NCI-H2196 (cell line): Measurements from ENCODE around the gene SPRED1.
"Not testable (repeated sequence)": the region's sequence is repeated elsewhere in the genome, so short reads cannot be mapped to it uniquely, and the experiment has no call there.

Experiments
- DNase-seq: peaks from one replicate; lab custom pipeline; 2025; ENCODE audit not compliant: unreplicated experiment; lab: John Stamatoyannopoulos, UW

The SPRED1 gene

GRCh38 chr15:38275959-38276358 lies 23.3 kb downstream of the SPRED1 start:
- DNase-seq = no peak

GRCh38 chr15:38277281-38277680 lies 24.6 kb downstream of the SPRED1 start:
- not testable (repeated sequence) for DNase-seq

- DNase-seq = no peak
These were observed 28.4 kb downstream of the SPRED1 start for GRCh38 chr15:38281031-38281430.

- DNase-seq = no peak
These were observed 30.4 kb downstream of the SPRED1 start for GRCh38 chr15:38283010-38283409.

- no peak for DNase-seq
These were observed 32.8 kb downstream of the SPRED1 start for GRCh38 chr15:38285456-38285855.

DNA sequence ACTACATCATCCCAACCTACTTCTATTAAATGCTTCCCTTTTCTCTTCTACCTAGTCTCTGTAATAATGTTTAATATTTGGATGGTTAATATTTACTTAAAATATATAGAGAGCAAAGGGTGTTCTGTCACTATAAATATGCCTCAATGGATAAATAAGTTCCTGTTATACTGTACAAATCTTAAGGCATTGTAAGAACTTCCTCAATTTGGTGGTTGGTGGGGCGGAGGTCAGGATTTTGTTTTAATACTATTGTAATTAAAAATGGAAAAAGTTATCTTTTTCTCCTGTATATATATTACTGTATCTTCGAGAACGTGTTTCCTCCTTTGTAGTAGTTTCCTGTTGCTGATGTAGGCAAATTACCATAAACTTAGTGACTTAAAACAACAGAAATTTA lies 41.5 kb downstream of the SPRED1 start:
- no peak for DNase-seq

- DNase-seq = no peak
These were observed 45.2 kb downstream of the SPRED1 start for GRCh38 chr15:38297623-38298388.

GRCh38 chr15:38299216-38299615 lies 46.6 kb downstream of the SPRED1 start:
- DNase-seq = no peak

DNA sequence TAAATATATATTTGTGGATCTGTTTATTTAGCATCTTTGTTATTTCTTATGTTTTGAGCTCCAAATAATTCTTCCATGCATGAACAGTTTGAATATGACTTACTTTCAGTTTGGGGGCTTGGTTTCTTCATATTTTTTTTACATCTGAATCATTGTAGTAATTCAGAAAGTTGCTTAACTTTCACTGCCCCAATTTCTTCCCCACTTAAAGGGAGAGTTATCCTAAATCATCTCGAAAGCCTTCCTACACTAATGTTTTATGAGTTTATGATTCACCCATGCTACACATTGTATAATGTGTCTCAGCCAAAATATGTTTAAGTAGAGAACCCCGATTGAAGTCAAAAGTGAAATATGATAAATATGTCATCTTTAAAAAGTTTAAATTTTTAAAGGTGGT lies 47.8 kb downstream of the SPRED1 start:
- DNase-seq = no peak

DNA sequence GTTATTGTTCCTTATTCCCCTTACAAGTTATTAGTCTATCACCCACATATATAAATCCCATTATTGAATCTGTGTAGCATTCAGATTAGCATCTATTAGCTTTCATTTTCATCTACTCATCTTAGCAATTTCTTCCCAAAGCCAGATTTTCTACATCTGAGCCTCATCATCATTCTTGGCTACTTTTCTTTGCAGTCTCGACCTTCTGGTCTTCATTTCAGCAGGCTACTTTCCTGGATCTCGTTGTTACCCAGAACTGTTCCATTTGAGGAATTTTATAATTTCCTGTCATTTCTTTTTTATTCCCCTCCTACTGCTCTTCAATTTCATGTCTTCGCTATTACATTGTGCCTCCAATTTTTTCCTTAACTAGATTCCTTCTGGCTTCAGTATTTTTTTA lies 51.8 kb downstream of the SPRED1 start:
- DNase-seq = no peak

DNA sequence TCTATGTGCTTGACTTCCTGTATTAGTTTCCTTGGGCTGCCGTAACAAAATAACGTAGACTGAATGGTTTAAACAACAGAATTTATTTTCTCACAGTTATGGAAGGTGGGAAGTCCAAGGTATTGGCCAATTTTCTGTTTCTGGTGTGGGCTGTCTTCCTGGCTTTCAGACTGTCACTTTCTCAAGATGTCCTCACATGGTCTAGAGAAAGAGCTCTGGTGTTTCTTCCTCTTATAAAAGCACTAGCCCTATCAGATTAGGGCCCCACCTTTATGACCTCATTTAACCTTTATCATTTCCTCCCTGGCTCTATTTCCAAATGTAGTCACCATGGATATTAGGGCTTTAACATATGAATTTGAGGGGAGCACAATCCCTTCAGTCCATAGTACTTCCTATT lies 54.6 kb downstream of the SPRED1 start:
- no peak for DNase-seq

DNA sequence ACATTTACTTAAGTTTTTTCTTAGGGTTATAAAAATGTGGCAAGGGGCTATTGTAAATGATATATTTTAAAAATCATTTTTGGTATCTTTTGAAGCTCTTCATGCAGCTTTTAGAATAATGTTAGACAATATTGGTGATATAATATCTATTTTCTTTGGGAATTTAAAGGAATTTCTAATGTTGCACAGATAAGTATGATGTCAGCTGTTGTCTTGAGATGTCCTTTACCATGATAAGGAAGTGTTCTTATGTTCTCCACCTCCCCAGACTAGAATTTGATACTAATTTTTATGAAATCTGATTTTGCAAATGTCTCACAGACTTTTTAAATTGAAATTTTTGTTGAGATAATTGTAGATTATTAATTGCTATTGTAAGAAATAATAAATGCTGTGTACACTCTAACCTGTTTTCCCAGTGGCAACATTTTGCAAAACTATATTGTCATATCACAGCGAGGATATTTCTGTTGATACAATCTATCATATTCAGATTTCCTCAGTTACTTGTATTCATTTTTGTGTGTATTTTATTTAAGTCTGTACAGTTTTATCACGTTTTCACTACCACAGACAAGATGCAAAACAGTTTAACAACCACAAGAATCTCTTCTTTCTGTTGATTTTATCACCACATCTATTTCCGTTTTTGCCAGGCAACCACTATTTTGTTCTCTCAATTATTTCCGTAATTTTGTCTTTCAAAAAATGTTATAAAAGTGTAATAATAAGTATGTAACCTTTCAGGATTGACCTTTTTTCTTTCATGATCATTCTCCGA lies 55.4 kb downstream of the SPRED1 start:
- no peak for DNase-seq

DNA sequence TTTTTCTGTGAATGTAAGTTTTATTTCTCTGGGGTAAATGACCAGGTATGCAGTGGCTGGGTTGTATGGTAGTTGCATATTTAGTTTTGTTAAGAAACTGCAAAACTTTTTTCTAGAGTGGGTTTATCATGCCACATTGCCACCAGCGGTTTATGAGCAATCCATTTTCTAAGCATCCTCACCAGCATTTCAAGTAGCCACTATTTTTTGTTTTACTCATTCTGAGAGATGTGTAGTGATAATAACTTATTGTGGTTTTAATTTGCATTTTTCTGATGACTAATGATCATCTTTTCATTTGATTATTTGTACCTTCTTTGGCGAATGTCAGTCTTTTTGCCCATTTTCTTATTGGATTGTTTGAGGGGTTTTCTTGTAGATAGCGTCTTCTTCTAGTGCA lies 56.2 kb downstream of the SPRED1 start:
- no peak for DNase-seq

DNA sequence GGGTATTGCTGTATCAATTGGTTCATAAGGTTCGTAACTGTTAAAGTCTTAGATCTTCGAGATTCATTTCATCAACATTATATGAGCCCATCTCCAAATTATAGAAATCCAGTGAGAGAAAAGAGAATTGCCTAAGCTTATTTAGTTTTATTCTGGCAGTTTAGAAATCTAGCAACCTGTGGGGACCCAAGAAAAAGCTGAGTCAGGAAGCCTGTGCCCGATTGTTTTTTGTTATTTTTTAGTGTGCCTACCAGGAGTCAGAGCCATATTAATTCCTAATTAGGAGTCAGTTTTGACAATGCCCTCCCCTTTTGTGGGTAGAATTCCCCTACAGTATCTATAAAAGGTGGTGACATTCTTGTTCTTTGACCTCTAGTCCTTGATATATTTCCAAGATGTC lies 59.6 kb downstream of the SPRED1 start:
- DNase-seq = no peak

- no peak for DNase-seq
These were observed 63.7 kb downstream of the SPRED1 start for GRCh38 chr15:38316311-38316710.

- DNase-seq = no peak
These were observed 67.5 kb downstream of the SPRED1 start for GRCh38 chr15:38320181-38320580.

- DNase-seq = no peak
These were observed 68.2 kb downstream of the SPRED1 start for GRCh38 chr15:38320866-38321265.

DNA sequence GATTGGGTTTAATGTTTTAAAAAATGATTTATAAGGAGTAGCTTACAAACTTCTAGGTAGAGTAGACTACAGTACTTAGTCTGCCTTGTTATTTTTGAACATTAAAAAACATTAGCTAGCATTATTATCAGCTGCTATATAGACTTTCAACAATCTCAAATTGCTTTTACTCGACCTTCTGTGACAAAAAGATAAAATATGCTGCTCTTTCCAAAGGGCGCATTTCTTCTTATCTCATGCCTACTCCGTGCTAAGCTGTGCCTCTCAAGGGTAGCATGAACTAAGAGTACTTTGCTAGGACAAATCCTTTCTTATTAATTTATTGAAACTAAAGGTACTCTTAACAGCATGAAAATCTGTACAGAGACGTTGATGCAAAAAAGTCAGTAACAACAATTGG lies 71.3 kb downstream of the SPRED1 start:
- no peak for DNase-seq

GRCh38 chr15:38324939-38325647 lies 72.5 kb downstream of the SPRED1 start:
- no peak for DNase-seq

- DNase-seq = no peak
These were observed 73.0 kb downstream of the SPRED1 start for GRCh38 chr15:38325648-38325990.

GRCh38 chr15:38332711-38333110 lies 80.1 kb downstream of the SPRED1 start:
- DNase-seq = no peak

GRCh38 chr15:38335116-38335515 lies 82.5 kb downstream of the SPRED1 start:
- DNase-seq = no peak
